Mesothelial cell of epicardium (in vitro differentiated cells): ENCODE results near the gene ASB6. TPM values are rescaled to one million over a fixed set of nuclear protein-coding genes. Genes with fewer than 3 reads are reported as not detected.
A peak's percentile ranks its signal among the peaks of the same experiment; 100 is the strongest.

Source experiments
- DNase-seq, 2 experiments: peaks; one replicate each; pipeline ENCODE4 v3.0.0; 2021; ENCODE audit warnings: low spot score in 2 of 2; ENCODE audit not compliant: unreplicated experiment in 2 of 2
- H3K27ac Mint-ChIP-seq: 2 replicates; pipeline ENCODE4 v1.8.0; 2021; ENCODE audit warnings: mixed read lengths
- H3K27me3 Mint-ChIP-seq: 2 replicates; pipeline ENCODE4 v1.8.0; 2021; ENCODE audit warnings: low read depth, mixed read lengths
- H3K36me3 Mint-ChIP-seq: 2 replicates; pipeline ENCODE4 v1.8.0; 2021; ENCODE audit warnings: mixed read lengths
- H3K4me1 Mint-ChIP-seq: 2 replicates; pipeline ENCODE4 v1.8.0; 2021; ENCODE audit warnings: mixed read lengths
- H3K4me3 Mint-ChIP-seq: 2 replicates; pipeline ENCODE4 v1.8.0; 2021; ENCODE audit warnings: mild to moderate bottlenecking, moderate library complexity, mixed read lengths
- H3K9me3 Mint-ChIP-seq: 2 replicates; pipeline ENCODE4 v1.8.0; 2021; ENCODE audit warnings: mixed read lengths
- total RNA-seq: library from RNA; stranded (reverse); gene quantifications from 3 replicates; pipeline ENCODE4 v1.2.1, GENCODE V29; 2021
- TF ChIP-seq, protein P1 (sequence below): fragments of 200-600 bp; sonication (generic); IDR thresholded peaks from one replicate; pipeline ENCODE4 v1.5.0; 2021; ENCODE audit warnings: antibody characterized with exemption; ENCODE audit not compliant: unreplicated experiment

The ASB6 gene
- total RNA-seq, 1 donor from 2014 or later: 24.6 TPM

DNA sequence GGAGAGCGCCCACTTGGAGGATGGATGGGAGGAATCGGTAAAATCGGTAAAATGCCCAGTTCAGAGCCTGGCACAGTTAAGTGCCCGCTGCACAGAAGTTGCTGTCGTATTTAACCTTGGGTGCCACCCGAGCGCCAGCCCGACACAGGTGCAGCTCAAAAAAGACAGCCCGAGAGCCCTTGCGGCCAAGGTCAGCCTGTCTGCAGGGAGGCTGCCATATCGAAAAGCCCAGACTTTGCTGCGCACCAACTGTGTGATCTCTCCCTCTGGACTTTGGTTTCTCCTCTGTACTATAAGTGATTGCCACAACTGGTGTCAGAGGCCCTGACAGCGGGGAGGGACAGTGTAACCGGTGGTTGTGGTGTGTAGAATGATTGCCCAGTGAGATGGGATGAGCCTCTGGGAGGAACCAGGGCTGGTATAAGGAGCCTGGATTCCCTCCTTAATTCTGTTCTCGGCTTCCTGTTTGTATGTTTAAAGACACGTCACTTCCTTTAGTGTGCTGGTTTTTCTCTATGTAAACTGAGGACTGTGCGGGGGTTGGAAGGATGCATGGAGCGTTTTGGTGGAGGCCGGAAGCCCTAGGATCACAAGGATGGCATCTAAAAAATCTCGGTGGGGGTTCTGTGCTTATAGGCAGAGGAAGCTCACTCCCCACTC, 15.2 kb downstream of the ASB6 start:
- no peak for DNase-seq
- Mint-ChIP-seq H3K27me3 (no peaks in the 10 kb centered on the region), H3K27ac (peak overlapping the region; percentile 88), H3K36me3 (no peaks in the 10 kb centered on the region), H3K9me3 (no peaks in the 10 kb centered on the region), H3K4me3 (peak overlapping the region; percentile 72), H3K4me1 (peaks cover 38% of the 10 kb centered on the region)
- TF ChIP-seq, protein P1, sequence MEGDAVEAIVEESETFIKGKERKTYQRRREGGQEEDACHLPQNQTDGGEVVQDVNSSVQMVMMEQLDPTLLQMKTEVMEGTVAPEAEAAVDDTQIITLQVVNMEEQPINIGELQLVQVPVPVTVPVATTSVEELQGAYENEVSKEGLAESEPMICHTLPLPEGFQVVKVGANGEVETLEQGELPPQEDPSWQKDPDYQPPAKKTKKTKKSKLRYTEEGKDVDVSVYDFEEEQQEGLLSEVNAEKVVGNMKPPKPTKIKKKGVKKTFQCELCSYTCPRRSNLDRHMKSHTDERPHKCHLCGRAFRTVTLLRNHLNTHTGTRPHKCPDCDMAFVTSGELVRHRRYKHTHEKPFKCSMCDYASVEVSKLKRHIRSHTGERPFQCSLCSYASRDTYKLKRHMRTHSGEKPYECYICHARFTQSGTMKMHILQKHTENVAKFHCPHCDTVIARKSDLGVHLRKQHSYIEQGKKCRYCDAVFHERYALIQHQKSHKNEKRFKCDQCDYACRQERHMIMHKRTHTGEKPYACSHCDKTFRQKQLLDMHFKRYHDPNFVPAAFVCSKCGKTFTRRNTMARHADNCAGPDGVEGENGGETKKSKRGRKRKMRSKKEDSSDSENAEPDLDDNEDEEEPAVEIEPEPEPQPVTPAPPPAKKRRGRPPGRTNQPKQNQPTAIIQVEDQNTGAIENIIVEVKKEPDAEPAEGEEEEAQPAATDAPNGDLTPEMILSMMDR: no peak

DNA sequence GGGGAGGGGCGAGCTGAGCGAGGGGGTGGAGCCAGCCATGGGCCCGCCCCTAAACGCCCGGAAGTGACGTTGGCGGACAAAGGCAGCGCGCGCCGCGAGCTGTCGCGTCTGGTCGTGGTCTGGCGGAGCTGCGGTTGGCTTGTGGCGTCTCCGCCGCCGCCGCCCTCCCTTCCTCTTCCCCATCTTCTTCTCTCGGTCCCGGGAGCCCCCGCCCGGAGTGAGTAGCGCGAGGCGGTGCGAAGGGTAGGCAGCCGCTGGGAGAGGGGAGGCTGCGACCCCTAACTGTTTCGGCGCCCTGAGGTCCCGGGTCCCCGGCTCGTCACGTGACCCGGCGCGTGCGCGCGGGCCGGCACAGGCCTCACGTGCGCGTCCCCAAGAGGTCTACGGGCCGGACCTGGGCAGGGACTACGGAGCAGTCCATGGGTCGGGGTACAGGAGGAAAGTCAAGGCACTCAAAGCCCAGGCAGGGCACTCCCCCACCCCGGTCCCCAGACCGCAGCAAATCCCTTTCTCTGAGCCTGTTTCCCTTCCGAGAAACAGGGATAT, 15.8 kb downstream of the ASB6 start, which contains the start of gene NTMT1:
Gene NTMT1 (plus strand): TSS at position 85 of the 546 bp plus-strand sequence. CDS start 6,541 bp downstream, outside the sequence.
- H3K4me3 Mint-ChIP-seq: peak within 1 kb of the TSS; percentile 72
- H3K9me3 Mint-ChIP-seq: no peaks in the 10 kb centered on the region

DNA sequence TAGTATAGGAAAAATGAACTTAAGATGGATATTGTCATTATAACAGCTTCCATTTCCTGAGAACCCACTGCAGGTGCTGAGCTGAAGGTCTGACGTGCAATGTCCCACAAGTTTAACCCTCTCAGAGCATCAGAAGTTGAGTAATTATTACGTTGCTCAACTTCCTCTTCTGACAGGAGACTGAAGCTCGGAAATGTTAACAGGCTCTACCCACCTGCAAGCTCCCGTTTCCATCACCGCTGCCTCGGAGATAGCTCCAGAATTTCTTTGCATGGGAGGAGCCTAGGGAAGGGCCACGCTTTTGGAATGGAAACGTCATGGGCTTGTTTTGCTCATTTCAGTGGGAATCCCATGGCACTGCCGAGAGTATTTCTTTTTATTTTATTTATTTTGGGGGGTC, 17.0 kb downstream of the ASB6 start:
- no peaks in the 10 kb centered on the region for H3K36me3 Mint-ChIP-seq
- H3K4me3 Mint-ChIP-seq: peak overlapping the region; percentile 72
- H3K4me1 Mint-ChIP-seq: peaks cover 34% of the 10 kb centered on the region
- H3K9me3 Mint-ChIP-seq: no peaks in the 10 kb centered on the region
- no peak for DNase-seq
- no peaks in the 10 kb centered on the region for H3K27me3 Mint-ChIP-seq
- TF ChIP-seq, protein P1: no peak
- peak overlapping the region; percentile 16 for H3K27ac Mint-ChIP-seq

More for the DNA sequence above, 15.8 kb downstream of the ASB6 start, which contains the start of gene NTMT1:
- DNase-seq: peak; percentile 81 to 94
- H3K4me1 Mint-ChIP-seq: peaks cover 39% of the 10 kb centered on the region
- no peaks in the 10 kb centered on the region for H3K36me3 Mint-ChIP-seq
- H3K27ac Mint-ChIP-seq: peak within 1 kb of the TSS; percentile 88
- TF ChIP-seq, protein P1: no peak
- no peaks in the 10 kb centered on the region for H3K27me3 Mint-ChIP-seq

DNA sequence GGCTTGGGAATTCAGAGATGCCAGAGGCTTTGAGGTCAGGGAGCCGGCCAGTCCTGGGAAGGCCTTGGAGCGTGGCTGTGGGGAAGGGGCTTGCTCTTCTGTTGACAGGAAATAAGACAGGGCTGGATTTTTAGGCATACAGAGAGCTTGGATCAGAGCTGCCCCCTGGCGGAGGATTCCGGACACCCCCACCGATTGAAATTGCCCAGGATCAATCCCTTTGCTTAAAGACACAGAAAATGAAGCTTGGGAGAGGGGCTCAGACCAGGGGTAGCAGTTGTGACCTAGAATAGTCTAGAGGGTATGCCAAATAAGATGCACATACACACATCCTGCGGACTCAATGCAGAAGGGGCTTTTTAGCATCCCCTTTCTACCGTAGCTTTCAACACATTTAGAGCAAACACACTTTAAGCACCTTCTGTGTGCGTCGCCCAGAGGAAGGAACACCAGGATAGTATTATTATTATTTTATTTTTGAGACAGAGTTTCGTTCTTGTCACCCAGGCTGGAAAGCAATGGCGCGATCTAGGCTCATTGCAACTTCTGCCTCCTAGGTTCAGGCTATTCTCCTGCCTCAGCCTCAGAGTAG, 17.7 kb downstream of the ASB6 start:
- Mint-ChIP-seq H3K27me3 (no peaks in the 10 kb centered on the region), H3K27ac (peak overlapping the region; percentile 47), H3K4me1 (peaks cover 36% of the 10 kb centered on the region), H3K9me3 (no peaks in the 10 kb centered on the region), H3K36me3 (no peaks in the 10 kb centered on the region), H3K4me3 (peak overlapping the region; percentile 72)
- TF ChIP-seq, protein P1: peak; percentile 74
- DNase-seq: peak in 1 of 2 experiments; percentile 74

DNA sequence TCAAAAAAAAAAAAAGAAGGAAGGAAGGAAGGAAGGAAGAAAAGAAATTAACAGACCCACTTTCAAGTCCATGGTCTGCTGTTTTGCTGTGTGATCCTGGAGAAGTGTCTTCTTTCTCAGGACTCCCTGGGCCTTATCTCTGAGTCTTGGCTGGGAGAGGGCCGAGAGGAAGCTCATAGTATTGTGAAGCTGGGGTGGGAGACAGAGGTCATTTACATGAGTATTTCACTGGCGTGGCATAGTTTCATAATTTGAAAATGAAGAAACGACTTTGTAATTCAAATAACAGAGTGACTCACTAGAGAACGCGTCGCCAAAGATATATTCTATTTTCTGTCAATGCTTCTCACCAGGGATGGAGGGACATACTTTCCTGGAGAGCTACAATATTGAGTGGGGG, 18.6 kb downstream of the ASB6 start:
- H3K36me3 Mint-ChIP-seq: no peaks in the 10 kb centered on the region
- H3K4me3 Mint-ChIP-seq: no peak overlapping the region
- TF ChIP-seq, protein P1: no peak
- peaks cover 29% of the 10 kb centered on the region for H3K4me1 Mint-ChIP-seq
- peak overlapping the region; percentile 33 for H3K27ac Mint-ChIP-seq
- DNase-seq: no peak
- no peaks in the 10 kb centered on the region for H3K27me3 Mint-ChIP-seq
- H3K9me3 Mint-ChIP-seq: no peaks in the 10 kb centered on the region
